HepG2 (cell line): ENCODE results near the gene LIPT1. TPM values are rescaled to one million over a fixed set of nuclear protein-coding genes. Genes with fewer than 3 reads are reported as not detected.
A peak's percentile ranks its signal among the peaks of the same experiment; 100 is the strongest.

ENCODE experiments used
- AGO2 ChIP-seq: fragments of 200-400 bp; formaldehyde crosslinking; optimal IDR thresholded peaks from 2 replicates; pipeline ENCODE3; 2017; ENCODE audit warnings: mild to moderate bottlenecking, low read depth, low read length, moderate library complexity
- GPN1 ChIP-seq: sonication (generic); formaldehyde crosslinking; IDR thresholded peaks from 2 replicates; pipeline ENCODE4 v1.5.1; 2020; ENCODE audit warnings: missing genetic modification reagents, borderline replicate concordance
- ISL2 ChIP-seq: sonication (generic); formaldehyde crosslinking; IDR thresholded peaks from 2 replicates; pipeline ENCODE4 v1.5.0; 2020; ENCODE audit warnings: missing genetic modification reagents
- ISX ChIP-seq: sonication (generic); formaldehyde crosslinking; conservative IDR thresholded peaks from 2 replicates; pipeline ENCODE4 v1.5.0; 2020; ENCODE audit warnings: missing genetic modification reagents
- MXD1 ChIP-seq: sonication (generic); formaldehyde crosslinking; IDR thresholded peaks from 2 replicates; pipeline ENCODE4 v1.4.0; 2020; ENCODE audit warnings: mild to moderate bottlenecking, missing genetic modification reagents
- NFE2 ChIP-seq: sonication (generic); formaldehyde crosslinking; IDR thresholded peaks from 2 replicates; pipeline ENCODE4 v1.4.0; 2020; ENCODE audit warnings: missing genetic modification reagents
- NFIB ChIP-seq: sonication (generic); formaldehyde crosslinking; IDR thresholded peaks from 2 replicates; pipeline ENCODE4 v1.9.0; 2021; ENCODE audit warnings: missing genetic modification reagents, mild to moderate bottlenecking, borderline replicate concordance
- PAXIP1 ChIP-seq: sonication (generic); formaldehyde crosslinking; conservative IDR thresholded peaks from 2 replicates; pipeline ENCODE4 v1.4.0; 2020; ENCODE audit warnings: mild to moderate bottlenecking, missing genetic modification reagents, moderate library complexity
- PCBP1 ChIP-seq: fragments of 200-400 bp; formaldehyde crosslinking; IDR thresholded peaks from 2 replicates; pipeline ENCODE4 v1.6.1; 2017; ENCODE audit warnings: mild to moderate bottlenecking, low read depth, low read length, borderline replicate concordance
- SMAD9 ChIP-seq: sonication (generic); formaldehyde crosslinking; IDR thresholded peaks from 2 replicates; pipeline ENCODE4 v1.5.1; 2020; ENCODE audit warnings: mild to moderate bottlenecking, missing genetic modification reagents
- SRSF1 ChIP-seq: fragments of 200-400 bp; formaldehyde crosslinking; optimal IDR thresholded peaks from 2 replicates; pipeline ENCODE3; 2017; ENCODE audit warnings: mild to moderate bottlenecking, low read depth, low read length, moderate library complexity
- TCF12 ChIP-seq, 2 experiments: fragments of 450-650 bp in 1 of 2; sonication (generic) in 1 of 2; formaldehyde crosslinking in 1 of 2; IDR thresholded peaks; 2 replicates each; pipeline versions ENCODE4 v1.6.1 to v1.8.0; 2017 to 2022; ENCODE audit warnings: antibody characterized with exemption in 1 of 2, mild to moderate bottlenecking in 1 of 2, missing genetic modification reagents in 1 of 2, moderate library complexity in 1 of 2
- THYN1 ChIP-seq: sonication (generic); formaldehyde crosslinking; IDR thresholded peaks from 2 replicates; pipeline ENCODE4 v1.8.1; 2023; ENCODE audit warnings: low read depth, mild to moderate bottlenecking, moderate library complexity, missing genetic modification reagents, borderline replicate concordance
- ZBTB3 ChIP-seq: sonication (generic); formaldehyde crosslinking; IDR thresholded peaks from 2 replicates; pipeline ENCODE4 v1.4.0; 2020; ENCODE audit warnings: low read depth, mild to moderate bottlenecking, moderate library complexity, missing genetic modification reagents, borderline replicate concordance
- ZBTB34 ChIP-seq: sonication (generic); formaldehyde crosslinking; IDR thresholded peaks from 2 replicates; pipeline ENCODE4 v1.8.0; 2022; ENCODE audit warnings: mild to moderate bottlenecking, missing genetic modification reagents
- ZNF17 ChIP-seq: sonication (generic); formaldehyde crosslinking; IDR thresholded peaks from 2 replicates; pipeline ENCODE4 v1.5.0; 2020; ENCODE audit warnings: mild to moderate bottlenecking, missing genetic modification reagents
- ZNF253 ChIP-seq: sonication (generic); formaldehyde crosslinking; IDR thresholded peaks from 2 replicates; pipeline ENCODE4 v1.8.0; 2022; ENCODE audit warnings: mild to moderate bottlenecking, missing genetic modification reagents, borderline replicate concordance
- ZNF747 ChIP-seq: sonication (generic); formaldehyde crosslinking; IDR thresholded peaks from 2 replicates; pipeline ENCODE4 v1.8.1; 2023; ENCODE audit warnings: missing genetic modification reagents, mild to moderate bottlenecking, borderline replicate concordance
- ZNF766 ChIP-seq: sonication (generic); formaldehyde crosslinking; IDR thresholded peaks from 2 replicates; pipeline ENCODE4 v1.5.0; 2020; ENCODE audit warnings: missing genetic modification reagents, borderline replicate concordance
- ZSCAN25 ChIP-seq: sonication (generic); formaldehyde crosslinking; IDR thresholded peaks from 2 replicates; pipeline ENCODE4 v1.8.0; 2022; ENCODE audit warnings: mild to moderate bottlenecking, missing genetic modification reagents
- polyA plus RNA-seq, 8 experiments: library from polyadenylated mRNA; depleted of rRNA in 3 of 8; stranded (reverse) in 7 of 8; unstranded in 1 of 8; fragments of >200 nt; fragmentation: Illumina TruSeq in 4 of 8; extraction: Trizol in 4 of 8; gene quantifications; 2 replicates each; pipeline versions ENCODE4 v1.2.1 to v1.2.3, GENCODE V29; 2011 to 2016; ENCODE audit warnings: low read depth in 4 of 8, missing spikeins in 1 of 8, mixed read lengths in 1 of 8; ENCODE audit not compliant: insufficient read depth in 1 of 8
- total RNA-seq, 5 experiments: library from RNA; depleted of rRNA; stranded (reverse); fragments of >200 nt; fragmentation: Illumina TruSeq; extraction: Trizol; gene quantifications; 2 replicates each; pipeline ENCODE4 v1.2.3, GENCODE V29; 2016; ENCODE audit warnings: low read depth in 1 of 5
- TF ChIP-seq, protein P1 (sequence below): IDR thresholded peaks from 2 replicates; pipeline ENCODE4 v1.6.1; 2016; ENCODE audit warnings: low read depth

The LIPT1 gene
- total and polyA plus RNA-seq, 2 of the 13 experiments (the other 11 are each of a cell fraction or from before 2014, with no cell fraction given) = 8.0 to 9.6 TPM

- TF ChIP-seq PAXIP1 (peak; percentile 56), GPN1 (CRISPR knock-in tag) (no peak), MXD1 (CRISPR knock-in tag) (peak; percentile 83), ISX (CRISPR knock-in tag) (0 out of 2 replicates have a peak, but pooled peaks have one; percentile 84), NFE2 (CRISPR knock-in tag) (peak; percentile 23; the same call in 1 of the 2 replicates), SMAD9 (CRISPR knock-in tag) (0 out of 2 replicates have a peak, but pooled peaks have one; percentile 65), ZNF253 (CRISPR knock-in tag) (peak; percentile 85; the same call in 1 of the 2 replicates), ZNF747 (CRISPR knock-in tag) (no peak; the same call in 1 of the 2 replicates), ZBTB34 (CRISPR knock-in tag) (no peak; the same call in 1 of the 2 replicates), NFIB (CRISPR knock-in tag) (no peak), ISL2 (peak; percentile 42; the same call in 1 of the 2 replicates), ZBTB3 (CRISPR knock-in tag) (no peak), THYN1 (CRISPR knock-in tag) (no peak), ZNF17 (CRISPR knock-in tag) (no peak), TCF12 (IDR thresholded peaks at IDR 0.05) (no peak), TCF12 (CRISPR knock-in tag; IDR thresholded peaks at IDR 0.05) (0 out of 2 replicates have a peak, but pooled peaks have one; percentile 58), ZSCAN25 (CRISPR knock-in tag) (no peak), AGO2 (peak; percentile 85), PCBP1 (peak; percentile 93), ZNF766 (CRISPR knock-in tag) (peak; percentile 56), SRSF1 (peak; percentile 68)
- TF ChIP-seq, protein P1, sequence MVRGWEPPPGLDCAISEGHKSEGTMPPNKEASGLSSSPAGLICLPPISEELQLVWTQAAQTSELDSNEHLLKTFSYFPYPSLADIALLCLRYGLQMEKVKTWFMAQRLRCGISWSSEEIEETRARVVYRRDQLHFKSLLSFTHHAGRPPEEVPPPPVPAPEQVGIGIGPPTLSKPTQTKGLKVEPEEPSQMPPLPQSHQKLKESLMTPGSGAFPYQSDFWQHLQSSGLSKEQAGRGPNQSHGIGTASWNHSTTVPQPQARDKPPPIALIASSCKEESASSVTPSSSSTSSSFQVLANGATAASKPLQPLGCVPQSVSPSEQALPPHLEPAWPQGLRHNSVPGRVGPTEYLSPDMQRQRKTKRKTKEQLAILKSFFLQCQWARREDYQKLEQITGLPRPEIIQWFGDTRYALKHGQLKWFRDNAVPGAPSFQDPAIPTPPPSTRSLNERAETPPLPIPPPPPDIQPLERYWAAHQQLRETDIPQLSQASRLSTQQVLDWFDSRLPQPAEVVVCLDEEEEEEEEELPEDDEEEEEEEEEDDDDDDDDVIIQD (CRISPR knock-in tag) = peak; percentile 95; the same call in 1 of the 2 replicates
Observed at GRCh38 chr2:99141110-99142108, 13.4 kb upstream of the LIPT1 start, which contains the start of gene C2orf15 (continued).
